Muscle layer of colon (tissue), 2 donors: ENCODE results near the gene CDS1.
A peak's percentile ranks its signal among the peaks of the same experiment; 100 is the strongest.

Source experiments
- H3K27ac ChIP-seq: one replicate; pipeline ENCODE4 v1.7.0; 2013; ENCODE audit warnings: low read depth, mild to moderate bottlenecking, low read length, moderate library complexity
- H3K27me3 ChIP-seq, 2 donors: one replicate each; pipeline ENCODE4 v1.7.0; 2013; ENCODE audit warnings: low read length in 2 of 2, mild to moderate bottlenecking in 2 of 2; ENCODE audit not compliant: insufficient read depth in 2 of 2, control insufficient read depth in 1 of 2
- H3K36me3 ChIP-seq: one replicate; pipeline ENCODE4 v1.7.0; 2013; ENCODE audit warnings: mild to moderate bottlenecking, low read length; ENCODE audit not compliant: insufficient read depth
- H3K4me1 ChIP-seq: one replicate; pipeline ENCODE4 v1.7.0; 2013; ENCODE audit warnings: mild to moderate bottlenecking, low read length; ENCODE audit not compliant: insufficient read depth
- H3K4me3 ChIP-seq, 2 donors: one replicate each; pipeline ENCODE4 v1.7.0; 2013; ENCODE audit warnings: low read length in 2 of 2, low read depth in 1 of 2, mild to moderate bottlenecking in 1 of 2, moderate library complexity in 1 of 2
- H3K9ac ChIP-seq: one replicate; pipeline ENCODE4 v1.7.0; 2013; ENCODE audit warnings: low read length
- H3K9me3 ChIP-seq: one replicate; pipeline ENCODE4 v1.7.0; 2013; ENCODE audit warnings: mild to moderate bottlenecking, low read length
- donor health status: abdominal sarcoma.
- donor health status: Adenocarcinoma of cecum.

CDS1 gene

DNA sequence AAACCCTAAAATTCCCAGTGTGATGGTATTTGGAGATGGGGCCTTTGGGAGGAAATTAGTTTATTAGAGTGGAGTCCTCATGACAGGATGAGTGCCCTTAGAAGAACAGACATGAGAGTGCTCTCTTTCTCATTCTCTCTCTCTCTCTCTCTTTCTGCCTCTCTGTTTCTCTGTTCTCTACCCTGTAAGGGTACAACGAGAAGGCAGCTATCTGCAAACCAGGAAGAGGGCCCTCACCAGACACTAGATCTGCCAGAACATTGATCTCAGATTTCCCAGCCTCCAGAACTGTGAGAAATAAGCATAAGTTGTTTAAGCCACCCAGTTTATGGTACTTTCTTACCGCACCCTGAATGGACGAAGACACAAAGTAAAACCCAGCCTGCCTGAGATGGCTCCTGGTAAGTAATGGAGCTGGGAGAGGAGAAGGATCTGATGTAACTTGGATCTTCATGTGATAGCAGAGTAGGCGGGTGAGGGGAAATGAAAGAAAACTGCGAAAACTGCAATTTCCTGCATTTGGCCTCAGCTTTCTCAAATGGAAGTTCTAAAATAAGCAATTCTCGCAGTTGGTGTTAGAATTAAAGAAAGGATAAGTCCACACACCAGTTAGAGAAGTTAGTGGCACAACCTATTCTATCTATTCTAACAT lies 8.7 kb upstream of the CDS1 start:
- H3K27me3 ChIP-seq = no peaks in the 10 kb centered on the region
- no peaks in the 10 kb centered on the region for H3K9me3 ChIP-seq
- no peaks in the 10 kb centered on the region for H3K36me3 ChIP-seq
- no peak overlapping the region for H3K4me3 ChIP-seq
- no peak overlapping the region for H3K9ac ChIP-seq
- H3K27ac ChIP-seq = no peak overlapping the region
- no peaks in the 10 kb centered on the region for H3K4me1 ChIP-seq

GRCh38 chr4:84578540-84579402 lies 4.2 kb upstream of the CDS1 start:
- no peak overlapping the region for H3K27ac ChIP-seq
- H3K4me3 ChIP-seq = no peak overlapping the region

GRCh38 chr4:84579403-84579776 lies 3.5 kb upstream of the CDS1 start:
- Histone ChIP-seq H3K27ac (no peak overlapping the region), H3K4me3 (no peak overlapping the region), H3K4me1 (peaks cover 6% of the 10 kb centered on the region), H3K9me3 (no peaks in the 10 kb centered on the region), H3K27me3 (peaks cover 0 to 6% of the 10 kb centered on the region in 2 donors), H3K9ac (no peak overlapping the region), H3K36me3 (no peaks in the 10 kb centered on the region)

More at GRCh38 chr4:84578540-84579402, 4.2 kb upstream of the CDS1 start:
- no peaks in the 10 kb centered on the region for H3K9me3 ChIP-seq
- H3K9ac ChIP-seq = no peak overlapping the region
- H3K36me3 ChIP-seq = no peaks in the 10 kb centered on the region
- H3K4me1 ChIP-seq = peaks cover 6% of the 10 kb centered on the region
- H3K27me3 ChIP-seq = peaks cover 0 to 6% of the 10 kb centered on the region in 2 donors

- Histone ChIP-seq H3K27me3 (peaks cover 0 to 6% of the 10 kb centered on the region in 2 donors), H3K27ac (no peak overlapping the region), H3K4me3 (peak overlapping the region; percentile 53 to 54), H3K9ac (no peak overlapping the region), H3K9me3 (no peaks in the 10 kb centered on the region), H3K4me1 (peaks cover 6% of the 10 kb centered on the region), H3K36me3 (no peaks in the 10 kb centered on the region)
Observed at GRCh38 chr4:84582302-84582987, 482 bp upstream of the CDS1 start.

- Histone ChIP-seq H3K9ac (no peak overlapping the region), H3K27ac (no peak overlapping the region), H3K4me1 (peaks cover 6% of the 10 kb centered on the region), H3K4me3 (peak overlapping the region; percentile 53 to 54), H3K36me3 (no peaks in the 10 kb centered on the region), H3K9me3 (no peaks in the 10 kb centered on the region), H3K27me3 (peaks cover 0 to 6% of the 10 kb centered on the region in 2 donors)
Observed at GRCh38 chr4:84583876-84584380, 1.0 kb downstream of the CDS1 start.

DNA sequence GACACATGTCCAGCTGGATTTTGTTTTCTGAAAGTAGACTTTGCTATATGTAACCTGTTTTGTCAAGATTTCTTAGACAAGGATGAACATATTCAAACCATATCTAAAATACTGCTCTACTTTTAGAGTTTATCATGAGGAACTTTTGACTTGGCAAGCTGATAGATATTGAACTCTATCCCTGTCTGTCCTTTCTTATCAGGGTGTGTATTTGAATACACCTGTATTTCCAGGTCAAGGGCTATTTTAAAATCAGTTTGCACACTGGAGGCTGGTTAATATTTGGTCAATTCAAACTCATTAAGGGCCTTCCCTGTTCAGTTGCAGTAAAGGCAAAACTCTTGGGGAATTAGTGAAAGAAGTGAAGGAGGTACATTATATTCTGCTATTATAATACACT lies 2.3 kb downstream of the CDS1 start:
- H3K27me3 ChIP-seq = peaks cover 0 to 6% of the 10 kb centered on the region in 2 donors
- no peak overlapping the region for H3K9ac ChIP-seq
- no peak overlapping the region for H3K4me3 ChIP-seq
- no peaks in the 10 kb centered on the region for H3K9me3 ChIP-seq
- no peaks in the 10 kb centered on the region for H3K36me3 ChIP-seq
- H3K4me1 ChIP-seq = peaks cover 6% of the 10 kb centered on the region
- no peak overlapping the region for H3K27ac ChIP-seq

DNA sequence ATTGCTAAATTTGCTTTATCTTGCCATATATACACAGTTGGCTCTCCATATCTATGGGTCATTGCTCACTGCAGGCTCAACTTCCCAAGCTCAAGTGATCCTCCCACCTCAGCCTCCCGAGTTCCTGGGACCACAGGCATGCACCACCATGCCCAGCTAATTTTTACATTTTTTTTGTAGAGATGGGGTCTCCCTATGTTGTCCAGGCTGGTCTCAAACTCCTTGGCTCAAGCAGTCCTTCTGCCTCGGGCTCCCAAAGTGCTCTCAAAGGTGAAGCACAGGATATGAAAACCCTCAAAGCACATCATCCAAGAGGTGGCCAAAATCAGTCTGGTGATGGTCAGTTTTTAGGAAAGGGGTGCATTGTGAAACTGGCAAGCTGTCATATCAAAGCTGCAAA lies 11.8 kb downstream of the CDS1 start:
- no peak overlapping the region for H3K27ac ChIP-seq
- no peak overlapping the region for H3K9ac ChIP-seq
- no peaks in the 10 kb centered on the region for H3K27me3 ChIP-seq
- H3K4me1 ChIP-seq = no peaks in the 10 kb centered on the region
- H3K4me3 ChIP-seq = no peak overlapping the region
- H3K36me3 ChIP-seq = no peaks in the 10 kb centered on the region
- no peaks in the 10 kb centered on the region for H3K9me3 ChIP-seq

GRCh38 chr4:84596826-84597225 lies 13.9 kb downstream of the CDS1 start:
- no peaks in the 10 kb centered on the region for H3K4me1 ChIP-seq
- H3K9ac ChIP-seq = no peak overlapping the region
- no peak overlapping the region for H3K27ac ChIP-seq
- H3K9me3 ChIP-seq = no peaks in the 10 kb centered on the region
- no peaks in the 10 kb centered on the region for H3K36me3 ChIP-seq
- no peaks in the 10 kb centered on the region for H3K27me3 ChIP-seq
- no peak overlapping the region for H3K4me3 ChIP-seq

- Histone ChIP-seq H3K27me3 (no peaks in the 10 kb centered on the region), H3K4me1 (no peaks in the 10 kb centered on the region), H3K4me3 (no peak overlapping the region), H3K9ac (no peak overlapping the region), H3K9me3 (no peaks in the 10 kb centered on the region), H3K36me3 (no peaks in the 10 kb centered on the region), H3K27ac (no peak overlapping the region)
Observed at GRCh38 chr4:84597450-84597849, 14.5 kb downstream of the CDS1 start.

- Histone ChIP-seq H3K4me3 (no peak overlapping the region), H3K9me3 (no peaks in the 10 kb centered on the region), H3K4me1 (no peaks in the 10 kb centered on the region), H3K27me3 (no peaks in the 10 kb centered on the region), H3K36me3 (no peaks in the 10 kb centered on the region), H3K9ac (no peak overlapping the region), H3K27ac (no peak overlapping the region)
Observed at GRCh38 chr4:84606645-84607044, 23.7 kb downstream of the CDS1 start.

DNA sequence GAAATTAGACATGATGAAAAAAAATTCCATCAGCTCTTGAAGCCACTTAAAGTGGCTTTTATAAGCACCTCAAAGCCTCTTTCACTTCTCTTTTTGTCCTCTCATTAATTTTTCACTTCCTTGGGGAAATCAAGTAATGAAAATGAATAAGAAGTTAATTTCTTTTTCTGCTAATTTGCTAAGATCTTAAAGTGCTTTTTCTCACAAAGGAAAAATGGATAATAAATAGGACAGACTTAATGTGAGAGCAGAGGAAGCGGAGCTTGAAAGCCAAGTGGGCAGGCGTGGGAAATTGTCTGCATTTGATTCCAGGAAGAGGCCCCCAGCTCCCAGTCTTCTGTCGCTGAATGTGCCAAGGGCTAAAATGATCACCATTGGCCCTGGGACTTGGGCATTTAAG lies 28.6 kb downstream of the CDS1 start:
- Histone ChIP-seq H3K27me3 (no peaks in the 10 kb centered on the region), H3K27ac (no peak overlapping the region), H3K4me3 (no peak overlapping the region), H3K4me1 (no peaks in the 10 kb centered on the region), H3K9ac (no peak overlapping the region), H3K9me3 (no peaks in the 10 kb centered on the region), H3K36me3 (no peaks in the 10 kb centered on the region)
